GM18870 (cell line): Measurements from ENCODE around the gene ZNF33B.
"Not testable (repeated sequence)": the region's sequence is repeated elsewhere in the genome, so short reads cannot be mapped to it uniquely, and the experiment has no call there.

Experiments used
- ATAC-seq: cut with Tn5 transposase; IDR thresholded peaks from one replicate; pipeline ENCODE4 v1.9.1; 2021; ENCODE audit warnings: moderate library complexity; ENCODE audit not compliant: unreplicated experiment

Gene ZNF33B

DNA sequence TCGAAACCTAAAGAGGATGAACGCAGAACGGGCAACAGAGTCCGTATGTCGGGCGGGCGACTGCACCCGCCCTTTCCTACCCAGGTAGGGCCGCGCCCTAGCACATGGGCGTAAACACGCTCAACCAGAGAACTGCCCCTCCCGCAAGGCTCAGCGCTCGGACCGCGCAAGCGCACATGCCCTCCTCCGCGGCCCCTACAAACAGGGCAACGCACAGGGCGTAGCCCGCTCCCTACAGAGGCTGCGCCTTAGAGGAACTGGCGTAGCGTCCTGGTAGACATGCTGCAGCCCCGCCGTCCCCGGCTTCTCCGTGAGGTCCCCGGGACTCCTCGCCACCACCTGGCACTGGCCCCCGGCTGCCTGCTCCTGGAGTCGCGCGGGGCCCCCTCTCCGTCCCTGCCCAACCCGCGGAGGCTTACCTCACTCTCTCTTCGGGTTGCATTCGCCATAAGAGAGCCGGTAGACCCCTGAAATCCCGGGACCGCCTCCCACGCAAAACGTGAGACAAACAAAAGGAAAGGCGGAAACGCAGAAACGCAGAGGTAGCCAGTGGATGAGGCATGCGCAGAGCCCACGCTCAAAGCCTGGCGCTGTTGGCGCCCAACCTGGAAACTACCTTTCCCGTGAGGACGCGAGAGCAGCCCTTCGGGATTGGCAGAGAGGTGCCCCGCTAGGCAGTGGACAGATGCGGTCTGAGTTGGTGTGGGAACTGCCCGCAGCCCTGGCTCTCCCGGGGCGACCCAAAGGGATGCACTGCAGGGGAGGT is at the start of gene ZNF33B:
Gene ZNF33B, minus strand, starts transcription at position 516 of the 766 bp plus-strand sequence. CDS start 1,642 bp downstream, outside the sequence.
- ATAC-seq = peak; percentile 92

DNA sequence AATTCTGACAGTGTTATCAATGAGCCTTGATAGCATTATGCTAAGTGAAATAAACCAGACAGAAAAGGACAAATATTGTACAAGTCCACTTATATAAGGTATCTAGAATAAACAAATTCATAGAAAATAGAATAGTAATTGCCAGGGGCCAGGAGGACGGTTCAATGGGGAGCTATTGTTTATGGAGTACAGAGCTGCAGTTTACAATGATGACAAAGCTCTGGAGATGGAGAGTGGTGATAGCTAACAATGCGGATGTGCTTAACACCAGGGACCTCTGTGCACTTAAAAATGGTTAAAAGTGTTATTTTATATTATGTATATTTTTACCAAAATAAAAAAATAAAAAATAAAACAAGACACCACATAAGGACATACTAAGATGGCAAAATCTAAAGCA is 46.1 kb upstream of the ZNF33B start:
- ATAC-seq = no peak

DNA sequence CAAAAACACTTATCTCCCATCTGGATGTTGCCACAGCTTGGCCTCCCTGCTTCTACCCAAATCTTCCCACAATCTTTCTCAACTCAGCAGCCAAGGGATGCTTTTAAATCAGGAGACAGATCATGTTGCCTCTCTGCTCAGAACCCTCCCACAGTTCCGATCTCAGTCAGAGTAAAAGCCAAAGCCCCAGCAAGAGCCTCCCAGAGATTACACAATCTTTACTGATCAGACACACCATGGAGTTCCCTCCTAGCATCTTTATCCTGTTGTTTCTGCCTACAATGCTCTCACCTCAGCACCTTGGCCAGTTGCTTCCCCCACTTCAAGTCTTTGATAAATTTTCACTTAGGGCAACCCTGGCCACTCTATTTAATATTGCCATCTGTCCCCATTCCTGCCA is 41.9 kb upstream of the ZNF33B start:
- no peak for ATAC-seq

DNA sequence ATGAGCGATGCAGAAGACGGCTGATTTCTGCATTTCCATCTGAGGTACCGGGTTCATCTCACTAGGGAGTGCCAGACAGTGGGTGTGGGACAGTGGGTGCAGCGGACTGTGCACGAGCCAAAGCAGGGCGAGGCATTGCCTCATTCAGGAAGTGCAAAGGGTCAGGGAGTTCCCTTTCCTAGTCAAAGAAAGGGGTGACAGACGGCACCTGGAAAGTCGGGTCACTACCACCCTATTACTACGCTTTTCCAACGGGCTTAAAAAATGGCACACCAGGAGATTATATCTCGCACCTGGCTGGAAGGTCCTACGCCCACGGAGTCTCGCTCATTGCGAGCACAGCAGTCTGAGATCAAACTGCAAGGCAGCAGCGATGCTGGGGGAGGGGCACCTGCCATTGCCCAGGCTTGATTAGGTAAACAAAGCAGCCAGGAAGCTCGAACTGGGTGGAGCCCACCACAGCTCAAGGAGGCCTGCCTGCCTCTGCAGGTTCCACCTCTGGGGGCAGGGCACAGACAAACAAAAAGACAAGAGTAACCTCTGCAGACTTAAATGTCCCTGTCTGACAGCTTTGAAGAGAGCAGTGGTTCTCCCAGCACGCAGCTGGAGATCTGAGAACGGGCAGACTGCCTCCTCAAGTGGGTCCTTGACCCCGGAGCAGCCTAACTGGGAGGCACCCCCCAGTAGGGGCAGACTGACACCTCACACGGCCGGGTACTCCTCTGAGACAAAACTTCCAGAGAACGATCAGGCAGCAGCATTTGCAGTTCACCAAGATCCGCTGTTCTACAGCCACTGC is 27.0 kb upstream of the ZNF33B start:
- not testable (repeated sequence) for ATAC-seq

DNA sequence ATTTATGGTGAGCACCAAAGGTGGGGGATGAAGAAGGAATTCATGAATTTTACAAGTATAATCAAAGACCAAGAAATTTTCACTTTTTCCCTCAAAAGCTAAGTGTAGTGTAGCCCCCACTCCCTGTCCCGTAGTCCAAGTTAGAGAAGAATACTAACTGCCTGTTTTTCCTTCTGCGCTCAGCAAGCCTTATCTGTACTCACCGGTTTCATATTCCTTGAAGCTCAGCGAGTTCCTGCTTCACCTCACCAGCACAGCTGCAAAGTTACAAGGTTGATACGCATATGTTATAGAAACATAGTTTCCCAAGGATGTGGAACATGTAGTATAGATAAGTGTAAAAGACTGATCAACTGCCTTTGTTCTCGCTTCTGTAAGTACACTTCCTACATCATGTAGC is 16.0 kb upstream of the ZNF33B start:
- ATAC-seq = no peak

DNA sequence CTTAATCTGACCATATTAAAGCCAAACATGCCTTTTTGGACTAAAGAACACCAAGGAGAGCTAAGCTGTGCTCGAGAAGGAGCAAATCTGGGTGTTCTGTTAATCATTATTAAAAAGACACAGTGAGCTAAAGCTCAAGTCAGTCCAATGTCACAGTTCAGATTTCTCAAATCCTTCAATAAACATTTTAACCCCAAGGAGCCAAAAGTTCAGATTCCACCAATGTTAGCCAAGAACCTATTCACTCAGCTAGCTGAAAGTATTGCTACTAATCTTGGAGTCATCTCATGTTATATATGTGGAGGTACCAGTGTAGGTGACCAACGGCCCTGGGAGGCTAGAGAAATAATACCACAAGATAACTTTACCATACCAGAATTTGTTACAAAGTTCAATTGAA is 14.5 kb upstream of the ZNF33B start:
- no peak for ATAC-seq

DNA sequence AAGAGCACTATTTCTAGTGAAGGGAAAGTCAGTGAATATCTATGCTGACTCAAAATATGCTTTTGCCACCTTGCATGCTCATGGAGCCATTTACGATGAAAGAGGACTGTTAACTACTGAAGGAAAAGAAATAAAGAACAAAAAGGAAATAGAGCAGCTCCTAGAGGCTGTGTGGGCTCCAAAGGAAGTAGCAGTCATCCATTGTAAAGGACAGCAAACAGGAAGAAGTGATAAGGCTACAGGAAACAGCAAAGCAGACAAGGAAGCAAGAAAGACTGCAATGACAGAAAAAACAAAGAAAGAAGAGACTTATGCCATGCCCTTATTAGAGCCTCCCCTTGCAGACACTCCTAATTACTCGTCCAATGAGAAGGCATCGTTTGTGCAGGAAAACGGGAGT is 12.0 kb upstream of the ZNF33B start:
- ATAC-seq = no peak

DNA sequence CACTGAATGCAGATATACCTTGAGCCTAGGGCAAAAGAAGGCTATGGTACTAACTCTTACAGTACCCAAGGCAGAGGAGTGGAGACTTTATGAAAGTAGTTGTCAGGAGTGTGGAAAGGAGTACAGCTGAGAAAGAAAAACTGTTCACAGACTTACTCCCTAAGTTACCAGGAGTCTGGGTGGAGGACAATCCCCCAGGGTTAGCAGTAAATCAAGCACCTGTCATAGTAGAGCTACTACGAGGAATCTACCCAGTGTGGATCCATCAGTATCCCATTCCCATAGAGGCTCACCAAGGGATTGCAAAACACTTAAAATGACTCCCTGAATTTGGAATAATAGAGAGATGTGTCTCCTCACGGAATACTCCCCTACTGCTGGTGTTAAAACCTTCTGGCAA is 10.1 kb upstream of the ZNF33B start:
- ATAC-seq = no peak

DNA sequence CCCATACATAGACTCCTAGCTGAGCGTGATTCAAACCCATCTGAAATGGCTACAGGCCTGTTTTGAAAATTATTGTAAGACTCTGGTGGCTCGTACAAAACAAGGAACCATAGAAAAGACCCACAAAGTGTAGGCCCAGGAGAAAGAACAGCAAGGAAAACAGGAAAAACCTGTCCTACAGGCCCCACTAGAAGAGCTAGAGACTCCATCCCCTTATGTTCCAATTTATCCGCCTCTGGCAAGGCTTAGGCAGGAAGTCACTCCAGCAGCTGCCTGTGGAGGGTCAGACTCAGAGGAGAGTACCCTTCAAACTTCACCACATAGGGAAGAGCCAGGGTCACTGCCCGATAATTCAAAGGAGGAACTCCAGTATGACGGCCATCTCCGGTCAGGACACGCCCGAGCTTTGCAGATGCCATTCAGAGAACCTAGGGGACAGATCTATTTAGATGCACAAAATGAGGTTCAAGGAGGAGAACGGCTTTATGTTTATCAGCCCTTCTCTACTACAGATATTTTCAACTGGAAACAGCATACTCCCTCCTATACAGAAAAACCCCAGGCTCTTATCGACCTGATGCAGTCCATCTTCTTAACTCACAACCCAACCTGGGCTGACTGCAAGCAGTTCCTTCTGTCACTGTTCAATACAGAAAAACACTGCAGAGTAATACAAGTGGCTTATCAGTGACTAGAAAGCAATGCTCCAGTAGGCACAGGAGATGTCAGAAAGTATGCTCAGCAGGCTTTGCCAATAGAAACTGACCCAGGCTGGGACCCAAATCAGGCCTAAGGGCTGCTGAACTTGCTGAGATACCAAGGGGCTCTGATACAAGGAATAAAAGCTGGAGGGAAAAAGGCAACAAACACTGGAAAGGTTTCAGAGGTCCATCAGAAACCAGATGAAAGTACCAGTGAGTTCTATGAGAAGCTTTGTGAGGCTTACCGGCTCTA is 8.6 kb upstream of the ZNF33B start:
- no peak for ATAC-seq

DNA sequence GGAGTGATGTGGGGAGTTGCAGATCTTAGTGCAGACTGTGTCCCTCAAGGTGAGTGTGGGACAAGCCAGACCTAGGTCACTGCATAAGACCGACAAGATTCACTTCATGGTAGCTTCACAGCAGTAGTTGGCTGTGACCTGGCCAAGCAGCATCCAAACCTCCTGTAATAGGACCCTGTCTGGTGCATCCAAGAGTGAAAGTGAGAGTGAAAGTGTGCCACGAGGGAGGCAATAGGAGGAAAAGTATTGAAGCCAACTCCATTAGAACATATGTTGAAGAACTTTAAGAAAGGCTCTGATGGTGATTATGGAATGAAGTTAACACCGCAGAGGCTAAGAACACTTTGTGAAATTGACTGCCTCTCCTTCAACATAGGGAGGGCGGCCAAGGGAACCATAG is 7.8 kb upstream of the ZNF33B start:
- no peak for ATAC-seq

DNA sequence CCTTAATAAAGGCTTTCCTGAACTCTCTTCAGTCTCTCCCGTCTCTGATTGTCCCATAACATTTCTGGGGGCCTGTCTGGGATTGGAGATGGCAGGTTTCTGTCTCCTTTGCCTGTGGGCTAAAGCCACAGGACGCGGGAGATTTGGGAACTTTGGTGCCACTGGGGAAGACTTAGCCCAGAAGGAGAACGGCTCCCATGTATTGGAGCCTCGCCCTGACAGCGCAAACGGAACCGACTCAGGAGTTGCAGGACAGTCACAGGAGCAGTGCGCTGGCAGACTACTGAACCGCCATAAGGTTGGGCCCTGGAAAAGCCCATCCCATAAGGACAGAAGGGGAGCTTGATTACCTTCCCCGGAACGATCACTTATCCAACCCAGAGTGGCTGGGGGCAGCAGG is 7.1 kb upstream of the ZNF33B start:
- no peak for ATAC-seq

DNA sequence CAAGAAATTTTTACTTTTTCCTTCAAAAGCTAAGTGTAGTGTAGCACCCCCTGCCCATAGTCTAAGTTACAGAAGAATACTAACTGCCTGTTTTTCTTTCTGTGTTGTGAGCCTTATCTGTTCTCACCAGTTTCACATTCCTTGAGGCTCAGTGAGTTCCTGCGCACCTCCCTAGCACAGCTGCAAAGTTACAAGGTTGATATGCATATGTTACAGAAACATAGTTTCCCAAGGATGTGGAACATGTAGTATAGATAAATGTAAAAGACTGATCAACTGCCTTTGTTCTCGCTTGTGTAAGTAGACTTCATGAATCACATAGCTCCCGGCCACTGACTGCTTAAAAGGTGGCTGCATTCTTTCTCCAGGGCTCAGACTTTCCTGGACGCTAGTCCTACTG is 6.7 kb upstream of the ZNF33B start:
- no peak for ATAC-seq

DNA sequence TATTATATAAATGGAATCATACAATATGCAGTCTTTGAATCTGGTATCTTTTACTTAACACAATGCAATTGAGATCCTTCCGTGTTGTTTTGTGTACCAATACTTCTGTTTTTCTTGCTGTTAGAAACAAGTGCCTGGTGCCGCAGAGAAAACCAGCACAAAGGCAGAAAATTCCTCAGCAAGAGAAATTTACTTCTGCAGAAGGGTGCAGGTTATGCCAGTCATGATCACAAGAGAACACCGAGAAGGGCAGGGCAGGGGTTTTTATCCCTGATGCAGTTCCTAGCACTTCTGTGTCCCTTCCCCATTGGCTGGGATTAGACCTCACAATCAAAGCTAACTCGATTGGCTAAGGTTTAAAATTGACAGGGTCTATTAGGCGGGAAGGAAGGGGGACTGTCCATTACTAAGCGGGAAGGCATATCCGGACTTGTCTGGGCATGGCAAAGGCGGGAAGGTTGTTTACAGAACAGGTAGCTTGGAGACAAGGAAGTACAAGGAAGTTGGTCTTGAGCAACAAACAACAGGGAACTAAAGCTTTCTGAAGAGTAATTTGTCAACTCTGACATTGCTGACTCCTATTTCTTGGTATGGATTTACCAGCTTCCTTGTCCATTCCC is 2.4 kb upstream of the ZNF33B start:
- no peak for ATAC-seq

DNA sequence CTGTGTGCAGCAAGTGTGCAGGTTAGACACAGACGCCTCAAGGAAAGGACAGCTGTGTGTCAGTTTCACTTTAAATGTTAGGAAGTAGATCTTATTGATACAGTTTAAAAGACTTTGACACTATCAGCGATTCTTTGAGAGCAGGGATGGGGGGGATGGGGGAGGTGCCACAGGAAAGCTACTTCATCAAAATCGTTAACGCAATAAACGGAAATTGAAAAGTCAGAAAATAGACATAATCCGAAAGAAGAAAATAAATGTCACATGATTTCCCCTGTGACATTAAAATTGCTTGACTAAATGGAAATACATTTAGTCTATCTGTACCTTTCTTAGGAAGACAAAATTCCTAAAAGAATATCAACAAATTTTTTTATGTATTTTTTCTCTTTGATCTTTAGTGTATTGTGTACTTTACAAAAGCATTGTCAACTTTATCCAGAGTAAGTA is 476 bp upstream of the ZNF33B start:
- no peak for ATAC-seq

DNA sequence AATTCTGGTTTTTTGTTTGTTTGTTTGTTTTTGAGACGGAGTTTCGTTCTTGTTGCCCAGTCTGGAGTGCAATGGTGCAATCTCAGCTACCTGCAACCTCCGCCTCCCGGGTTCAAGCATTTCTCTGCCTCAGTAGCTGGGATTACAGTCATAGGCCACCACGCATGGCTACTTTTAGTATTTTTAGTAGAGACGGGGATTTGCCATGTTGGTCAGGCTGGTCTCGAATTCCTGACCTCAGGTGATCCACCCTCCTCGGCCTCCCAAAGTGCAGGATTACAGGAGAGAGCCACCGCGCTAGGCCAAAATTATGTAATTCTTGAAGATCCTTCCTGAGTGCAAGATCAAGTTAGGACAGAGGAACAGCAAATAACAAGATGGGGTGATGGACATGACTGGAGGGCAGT is 719 bp downstream of the ZNF33B start:
- ATAC-seq = no peak

DNA sequence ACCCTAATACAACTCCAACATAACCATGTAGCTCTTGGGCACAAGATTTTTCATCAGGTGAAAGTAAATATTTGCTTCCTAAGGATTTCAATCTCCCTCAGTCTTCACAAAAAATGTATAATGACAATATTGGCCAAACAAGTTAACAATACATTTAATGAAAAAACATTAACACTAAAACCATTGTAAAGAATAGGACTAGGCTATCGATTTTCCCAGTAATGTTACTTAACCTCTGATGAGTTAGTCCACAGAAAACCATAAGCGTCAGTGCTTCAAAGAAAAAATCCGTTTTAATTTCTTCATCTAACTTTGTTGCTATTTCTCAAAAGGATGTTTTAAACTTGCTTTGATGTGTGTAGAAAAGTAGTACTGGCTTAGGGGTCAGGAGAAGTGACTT is 1.2 kb downstream of the ZNF33B start:
- no peak for ATAC-seq

DNA sequence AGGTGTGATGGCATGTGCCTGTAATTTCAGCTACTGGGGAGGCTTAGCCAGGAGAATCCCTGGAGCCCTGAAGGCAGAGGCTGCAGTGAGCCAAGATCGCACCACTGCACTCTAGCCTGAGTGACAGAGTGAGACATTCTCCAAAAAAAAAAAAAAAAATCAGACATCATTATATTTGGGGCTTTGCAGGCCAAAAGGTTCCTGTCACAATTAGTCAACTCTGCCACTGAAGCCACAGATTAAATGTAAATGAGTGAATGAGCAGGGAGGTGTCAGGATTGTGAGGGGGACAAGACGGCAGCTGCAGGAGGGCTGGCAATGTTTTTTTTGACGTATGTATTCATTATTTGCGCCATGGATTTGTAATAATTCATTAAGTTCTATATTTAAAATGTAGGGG is 3.3 kb downstream of the ZNF33B start:
- ATAC-seq = no peak

DNA sequence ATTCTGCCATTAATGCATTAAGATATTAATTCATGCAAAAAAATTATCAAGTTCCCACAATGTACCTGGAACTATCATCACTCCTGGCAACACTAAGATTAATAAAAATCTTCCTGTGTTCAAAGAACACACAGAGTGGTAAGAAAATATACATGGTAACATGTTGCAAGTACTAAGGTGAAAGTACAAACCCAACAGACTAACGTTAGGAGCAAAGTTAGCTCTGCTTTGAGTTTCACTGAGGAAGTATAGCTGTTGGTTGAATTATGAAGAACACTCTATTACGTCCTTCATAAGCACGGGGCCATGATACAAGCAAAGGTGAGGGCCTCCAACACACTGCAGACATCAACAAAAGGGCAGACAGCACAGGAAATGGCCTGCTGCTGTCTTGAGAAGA is 5.8 kb downstream of the ZNF33B start:
- no peak for ATAC-seq

DNA sequence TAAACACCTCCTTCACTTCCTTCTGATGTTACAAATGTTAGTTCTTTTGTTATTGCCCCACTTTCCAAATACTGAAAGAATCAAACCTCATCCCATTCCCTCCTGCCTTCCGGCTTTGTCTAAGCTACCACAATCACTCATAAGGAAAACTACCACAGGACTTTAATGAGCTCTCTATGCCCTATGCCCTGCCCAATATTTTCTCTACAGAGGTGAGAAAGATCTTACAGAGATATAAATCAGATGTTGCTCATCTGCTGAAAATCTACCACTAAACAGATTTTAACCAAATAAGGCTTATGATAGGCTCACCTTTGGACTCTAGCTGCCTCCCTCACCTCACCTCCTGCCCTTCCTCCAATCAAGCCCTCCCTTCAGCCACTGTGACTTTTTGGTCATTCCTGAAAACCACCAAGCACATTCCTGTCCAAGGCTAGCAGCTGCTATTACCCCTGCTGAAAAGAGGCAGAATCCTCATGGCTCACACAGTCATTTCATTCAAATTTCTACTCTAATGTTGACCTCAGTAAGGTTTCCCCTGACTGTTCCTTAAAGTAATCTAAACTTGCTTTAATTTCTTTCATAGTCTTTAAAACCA is 7.7 kb downstream of the ZNF33B start:
- ATAC-seq = peak; percentile 44

DNA sequence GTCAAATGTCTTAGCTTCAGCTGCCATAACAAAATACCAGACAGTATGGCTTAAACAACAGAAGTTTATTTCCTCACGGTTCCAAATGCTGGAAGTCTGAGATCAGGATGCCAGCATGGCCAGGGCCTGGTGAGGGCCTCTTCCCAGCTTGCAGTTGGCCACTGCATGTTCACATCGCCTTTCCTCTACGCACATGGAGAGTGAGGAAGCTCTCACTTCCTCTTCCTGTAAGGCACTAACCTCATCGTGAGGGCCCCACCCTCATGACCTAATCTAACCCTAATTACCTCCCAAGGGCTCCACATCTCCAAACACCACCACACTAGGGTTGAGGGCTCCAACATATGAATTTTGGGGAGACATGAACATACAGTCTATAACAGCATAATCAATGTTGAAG is 14.4 kb downstream of the ZNF33B start:
- no peak for ATAC-seq
